GM23338 (cell line): ENCODE results near the gene CNPY3. TPM values are rescaled to one million over a fixed set of nuclear protein-coding genes. Genes with fewer than 3 reads are reported as not detected.

Experiments used
- ATAC-seq: fragments of 200-7000 bp; cut with Tn5 transposase; 3 replicates; pipeline ENCODE4 v1.9.1; 2020
- DNase-seq: peaks from one replicate; pipeline ENCODE4 v3.0.0-alpha.2; 2015; ENCODE audit warnings: low spot score
- H2AFZ ChIP-seq: fragments of 200-600 bp; sonication (generic); 2 replicates; pipeline ENCODE4 v1.8.0; 2016; ENCODE audit warnings: antibody characterized with exemption, mild to moderate bottlenecking, moderate library complexity
- H3F3A ChIP-seq: fragments of 200-600 bp; sonication (generic); replicated peaks from 2 replicates; pipeline ENCODE4 v1.8.0; 2017; ENCODE audit warnings: antibody characterized with exemption, mixed run types, low read depth
- H3K27ac ChIP-seq: fragments of 200-600 bp; sonication (generic); 2 replicates; pipeline ENCODE4 v1.6.1; 2016; ENCODE audit warnings: low read depth
- H3K27me3 ChIP-seq: fragments of 200-600 bp; sonication (generic); 2 replicates; pipeline ENCODE4 v1.8.0; 2016; ENCODE audit warnings: mild to moderate bottlenecking, mixed run types, moderate library complexity; ENCODE audit not compliant: insufficient read depth
- H3K36me3 ChIP-seq: fragments of 200-600 bp; sonication (generic); 2 replicates; pipeline ENCODE4 v1.8.0; 2016; ENCODE audit warnings: mild to moderate bottlenecking; ENCODE audit not compliant: insufficient read depth
- H3K4me1 ChIP-seq: fragments of 200-600 bp; sonication (generic); 2 replicates; pipeline ENCODE4 v1.8.0; 2016; ENCODE audit warnings: mild to moderate bottlenecking, moderate library complexity; ENCODE audit not compliant: insufficient read depth
- H3K4me2 ChIP-seq: fragments of 200-600 bp; sonication (generic); 2 replicates; pipeline ENCODE4 v1.7.1; 2017; ENCODE audit warnings: mixed run types
- H3K4me3 ChIP-seq: fragments of 200-600 bp; sonication (generic); 2 replicates; pipeline ENCODE4 v1.6.1; 2016; ENCODE audit warnings: mixed run types
- H3K79me2 ChIP-seq: fragments of 200-600 bp; sonication (generic); replicated peaks from 2 replicates; pipeline ENCODE4 v1.8.0; 2017; ENCODE audit warnings: mild to moderate bottlenecking; ENCODE audit not compliant: insufficient read depth
- H3K9me2 ChIP-seq: fragments of 200-600 bp; sonication (generic); 2 replicates; pipeline ENCODE4 v1.8.0; 2017; ENCODE audit not compliant: insufficient read depth
- H4K20me1 ChIP-seq: fragments of 200-600 bp; sonication (generic); replicated peaks from 2 replicates; pipeline ENCODE4 v1.8.0; 2017; ENCODE audit warnings: mild to moderate bottlenecking; ENCODE audit not compliant: insufficient read depth
- H3K27ac Mint-ChIP-seq: 2 replicates; pipeline ENCODE4 v1.8.0; 2020; ENCODE audit warnings: inconsistent platforms, mild to moderate bottlenecking, moderate library complexity, mixed read lengths
- H3K27me3 Mint-ChIP-seq: 3 replicates; pipeline ENCODE4 v1.8.0; 2022; ENCODE audit warnings: low read depth, mild to moderate bottlenecking, moderate library complexity, mixed read lengths, inconsistent platforms; ENCODE audit not compliant: insufficient read depth, poor library complexity
- H3K36me3 Mint-ChIP-seq: 3 replicates; pipeline ENCODE4 v1.8.0; 2021; ENCODE audit warnings: low read depth, mild to moderate bottlenecking, inconsistent platforms, moderate library complexity, mixed read lengths
- H3K4me1 Mint-ChIP-seq: 3 replicates; pipeline ENCODE4 v1.8.0; 2020; ENCODE audit warnings: mild to moderate bottlenecking, inconsistent platforms, mixed read lengths
- H3K4me3 Mint-ChIP-seq: 3 replicates; pipeline ENCODE4 v1.8.0; 2021; ENCODE audit warnings: moderate library complexity, mild to moderate bottlenecking, inconsistent platforms, mixed read lengths
- H3K9me3 Mint-ChIP-seq: 3 replicates; pipeline ENCODE4 v1.8.0; 2020; ENCODE audit warnings: moderate library complexity, mild to moderate bottlenecking, inconsistent platforms, mixed read lengths
- CREB1 ChIP-seq: fragments of 250-450 bp; sonication (Bioruptor Pico); IDR thresholded peaks from 2 replicates; pipeline ENCODE4 v1.5.0; 2020; ENCODE audit warnings: low read depth, mild to moderate bottlenecking, moderate library complexity
- CTCF ChIP-seq, 2 experiments: fragments of 200-600 bp in 1 of 2; sonication (generic) in 1 of 2; conservative IDR thresholded peaks; 2 replicates each; pipeline versions ENCODE4 v1.5.1 to v1.6.1; 2016 to 2017; ENCODE audit warnings: antibody characterized with exemption in 2 of 2, low read depth in 2 of 2, mild to moderate bottlenecking in 2 of 2, moderate library complexity in 1 of 2
- EZH2 ChIP-seq: fragments of 200-600 bp; sonication (generic); IDR thresholded peaks from one replicate; pipeline ENCODE4 v1.8.0; 2017; ENCODE audit warnings: antibody characterized with exemption, mild to moderate bottlenecking, low read depth; ENCODE audit not compliant: unreplicated experiment
- EZH2phosphoT487 ChIP-seq: fragments of 200-600 bp; sonication (generic); IDR thresholded peaks from one replicate; pipeline ENCODE4 v1.8.1; 2018; ENCODE audit warnings: antibody characterized with exemption; ENCODE audit not compliant: unreplicated experiment
- JUNB ChIP-seq: IDR thresholded peaks from one replicate; pipeline ENCODE4 v1.6.1; 2016; ENCODE audit warnings: antibody characterized with exemption; ENCODE audit not compliant: unreplicated experiment
- POLR2AphosphoS5 ChIP-seq: IDR thresholded peaks from 2 replicates; pipeline ENCODE4 v1.6.1; 2016; ENCODE audit warnings: antibody characterized with exemption, low read depth
- STAT1 ChIP-seq: IDR thresholded peaks from one replicate; pipeline ENCODE4 v1.6.1; 2016; ENCODE audit warnings: antibody characterized with exemption; ENCODE audit not compliant: unreplicated experiment
- ZNF114 ChIP-seq: fragments of 250-450 bp; sonication (Bioruptor Pico); IDR thresholded peaks from 2 replicates; pipeline ENCODE4 v1.5.0; 2020; ENCODE audit warnings: mild to moderate bottlenecking, moderate library complexity
- ZNF331 ChIP-seq: fragments of 250-450 bp; sonication (Bioruptor Pico); IDR thresholded peaks from 2 replicates; pipeline ENCODE4 v1.5.0; 2020; ENCODE audit warnings: low read depth, mild to moderate bottlenecking, moderate library complexity
- polyA plus RNA-seq: library from polyadenylated mRNA; unstranded; fragments of >200 nt; fragmentation: Nextera tagmentation; extraction: Ambion mirVana; gene quantifications from 2 replicates; pipeline ENCODE4 v1.2.1, GENCODE V29; 2016
- total RNA-seq: library from RNA; depleted of rRNA; stranded (reverse); fragments of >200 nt; shearing (Covaris generic); gene quantifications from 2 replicates; pipeline ENCODE4 v1.2.3, GENCODE V29; 2014
- TF ChIP-seq, protein P1 (sequence below): IDR thresholded peaks from one replicate; pipeline ENCODE4 v1.6.1; 2018; ENCODE audit warnings: antibody characterized with exemption; ENCODE audit not compliant: unreplicated experiment
- TF ChIP-seq, protein P2 (sequence below): IDR thresholded peaks from 2 replicates; pipeline ENCODE4 v1.6.1; 2016; ENCODE audit warnings: antibody characterized with exemption
- TF ChIP-seq, protein P3 (sequence below): fragments of 250-450 bp; sonication (Bioruptor Pico); IDR thresholded peaks from 2 replicates; pipeline ENCODE4 v1.5.0; 2020; ENCODE audit warnings: mild to moderate bottlenecking, moderate library complexity

CNPY3 gene
- total and polyA plus RNA-seq, 2 experiments from 2014 or later, result 67.0 to 74.5 TPM

DNA sequence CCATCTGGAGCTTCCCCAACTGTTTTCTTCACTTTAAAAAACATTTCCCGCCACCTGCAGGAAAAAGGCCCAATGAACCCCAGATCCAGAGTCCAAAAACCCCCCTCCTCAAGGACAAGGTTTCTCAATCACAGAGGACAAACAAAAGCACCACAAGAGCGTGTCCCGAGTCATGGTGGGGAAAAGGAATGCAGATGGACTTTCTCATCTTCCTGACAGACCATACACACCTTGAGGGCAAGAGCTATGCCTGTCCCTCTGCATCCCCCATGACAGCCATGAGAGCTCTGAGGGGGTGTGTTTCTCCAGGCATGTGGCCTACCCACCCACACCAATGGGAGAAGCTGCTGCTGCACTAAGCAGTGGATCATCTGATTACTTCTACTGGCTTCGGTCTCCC, 40.7 kb downstream of the CNPY3 start:
- no peak overlapping the region for H3K4me3 Mint-ChIP-seq
- peaks cover 6% of the 10 kb centered on the region for H3K27me3 Mint-ChIP-seq
- H3K79me2 ChIP-seq, result no peaks in the 10 kb centered on the region
- no peaks in the 10 kb centered on the region for H3K27me3 ChIP-seq
- no peaks in the 10 kb centered on the region for H3K36me3 ChIP-seq
- no peaks in the 10 kb centered on the region for H3K9me3 Mint-ChIP-seq
- no peak overlapping the region for H3K4me2 ChIP-seq
- no peaks in the 10 kb centered on the region for H3K4me1 ChIP-seq
- H3F3A ChIP-seq, result no peaks in the 10 kb centered on the region
- H3K27ac Mint-ChIP-seq, result peak overlapping the region; percentile 52; the same call in 1 of the 2 replicates
- H3K9me2 ChIP-seq, result no peaks in the 10 kb centered on the region
- H3K4me1 Mint-ChIP-seq, result peaks cover 6% of the 10 kb centered on the region; the same call in 2 of the 3 replicates
- no peaks in the 10 kb centered on the region for H4K20me1 ChIP-seq
- H3K27ac ChIP-seq, result no peak overlapping the region
- DNase-seq (no peak), ATAC-seq (no peak)
- H3K36me3 Mint-ChIP-seq, result 0 out of 3 replicates have a peak, but pooled peaks cover 4% of the 10 kb centered on the region
- no peak overlapping the region for H3K4me3 ChIP-seq
- TF ChIP-seq POLR2AphosphoS5 (no peak), CREB1 (CRISPR knock-in tag) (no peak), ZNF331 (no peak), EZH2phosphoT487 (no peak), JUNB (no peak), ZNF114 (CRISPR knock-in tag) (no peak), STAT1 (no peak), EZH2 (no peak), CTCF (conservative IDR thresholded peaks at IDR 0.05; ENCODE audit: low read depth in 2 of 2) (no peak)
- TF ChIP-seq, protein P1, sequence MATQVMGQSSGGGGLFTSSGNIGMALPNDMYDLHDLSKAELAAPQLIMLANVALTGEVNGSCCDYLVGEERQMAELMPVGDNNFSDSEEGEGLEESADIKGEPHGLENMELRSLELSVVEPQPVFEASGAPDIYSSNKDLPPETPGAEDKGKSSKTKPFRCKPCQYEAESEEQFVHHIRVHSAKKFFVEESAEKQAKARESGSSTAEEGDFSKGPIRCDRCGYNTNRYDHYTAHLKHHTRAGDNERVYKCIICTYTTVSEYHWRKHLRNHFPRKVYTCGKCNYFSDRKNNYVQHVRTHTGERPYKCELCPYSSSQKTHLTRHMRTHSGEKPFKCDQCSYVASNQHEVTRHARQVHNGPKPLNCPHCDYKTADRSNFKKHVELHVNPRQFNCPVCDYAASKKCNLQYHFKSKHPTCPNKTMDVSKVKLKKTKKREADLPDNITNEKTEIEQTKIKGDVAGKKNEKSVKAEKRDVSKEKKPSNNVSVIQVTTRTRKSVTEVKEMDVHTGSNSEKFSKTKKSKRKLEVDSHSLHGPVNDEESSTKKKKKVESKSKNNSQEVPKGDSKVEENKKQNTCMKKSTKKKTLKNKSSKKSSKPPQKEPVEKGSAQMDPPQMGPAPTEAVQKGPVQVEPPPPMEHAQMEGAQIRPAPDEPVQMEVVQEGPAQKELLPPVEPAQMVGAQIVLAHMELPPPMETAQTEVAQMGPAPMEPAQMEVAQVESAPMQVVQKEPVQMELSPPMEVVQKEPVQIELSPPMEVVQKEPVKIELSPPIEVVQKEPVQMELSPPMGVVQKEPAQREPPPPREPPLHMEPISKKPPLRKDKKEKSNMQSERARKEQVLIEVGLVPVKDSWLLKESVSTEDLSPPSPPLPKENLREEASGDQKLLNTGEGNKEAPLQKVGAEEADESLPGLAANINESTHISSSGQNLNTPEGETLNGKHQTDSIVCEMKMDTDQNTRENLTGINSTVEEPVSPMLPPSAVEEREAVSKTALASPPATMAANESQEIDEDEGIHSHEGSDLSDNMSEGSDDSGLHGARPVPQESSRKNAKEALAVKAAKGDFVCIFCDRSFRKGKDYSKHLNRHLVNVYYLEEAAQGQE, result no peak
- TF ChIP-seq, protein P2, sequence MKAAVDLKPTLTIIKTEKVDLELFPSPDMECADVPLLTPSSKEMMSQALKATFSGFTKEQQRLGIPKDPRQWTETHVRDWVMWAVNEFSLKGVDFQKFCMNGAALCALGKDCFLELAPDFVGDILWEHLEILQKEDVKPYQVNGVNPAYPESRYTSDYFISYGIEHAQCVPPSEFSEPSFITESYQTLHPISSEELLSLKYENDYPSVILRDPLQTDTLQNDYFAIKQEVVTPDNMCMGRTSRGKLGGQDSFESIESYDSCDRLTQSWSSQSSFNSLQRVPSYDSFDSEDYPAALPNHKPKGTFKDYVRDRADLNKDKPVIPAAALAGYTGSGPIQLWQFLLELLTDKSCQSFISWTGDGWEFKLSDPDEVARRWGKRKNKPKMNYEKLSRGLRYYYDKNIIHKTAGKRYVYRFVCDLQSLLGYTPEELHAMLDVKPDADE, result no peak
- TF ChIP-seq, protein P3, sequence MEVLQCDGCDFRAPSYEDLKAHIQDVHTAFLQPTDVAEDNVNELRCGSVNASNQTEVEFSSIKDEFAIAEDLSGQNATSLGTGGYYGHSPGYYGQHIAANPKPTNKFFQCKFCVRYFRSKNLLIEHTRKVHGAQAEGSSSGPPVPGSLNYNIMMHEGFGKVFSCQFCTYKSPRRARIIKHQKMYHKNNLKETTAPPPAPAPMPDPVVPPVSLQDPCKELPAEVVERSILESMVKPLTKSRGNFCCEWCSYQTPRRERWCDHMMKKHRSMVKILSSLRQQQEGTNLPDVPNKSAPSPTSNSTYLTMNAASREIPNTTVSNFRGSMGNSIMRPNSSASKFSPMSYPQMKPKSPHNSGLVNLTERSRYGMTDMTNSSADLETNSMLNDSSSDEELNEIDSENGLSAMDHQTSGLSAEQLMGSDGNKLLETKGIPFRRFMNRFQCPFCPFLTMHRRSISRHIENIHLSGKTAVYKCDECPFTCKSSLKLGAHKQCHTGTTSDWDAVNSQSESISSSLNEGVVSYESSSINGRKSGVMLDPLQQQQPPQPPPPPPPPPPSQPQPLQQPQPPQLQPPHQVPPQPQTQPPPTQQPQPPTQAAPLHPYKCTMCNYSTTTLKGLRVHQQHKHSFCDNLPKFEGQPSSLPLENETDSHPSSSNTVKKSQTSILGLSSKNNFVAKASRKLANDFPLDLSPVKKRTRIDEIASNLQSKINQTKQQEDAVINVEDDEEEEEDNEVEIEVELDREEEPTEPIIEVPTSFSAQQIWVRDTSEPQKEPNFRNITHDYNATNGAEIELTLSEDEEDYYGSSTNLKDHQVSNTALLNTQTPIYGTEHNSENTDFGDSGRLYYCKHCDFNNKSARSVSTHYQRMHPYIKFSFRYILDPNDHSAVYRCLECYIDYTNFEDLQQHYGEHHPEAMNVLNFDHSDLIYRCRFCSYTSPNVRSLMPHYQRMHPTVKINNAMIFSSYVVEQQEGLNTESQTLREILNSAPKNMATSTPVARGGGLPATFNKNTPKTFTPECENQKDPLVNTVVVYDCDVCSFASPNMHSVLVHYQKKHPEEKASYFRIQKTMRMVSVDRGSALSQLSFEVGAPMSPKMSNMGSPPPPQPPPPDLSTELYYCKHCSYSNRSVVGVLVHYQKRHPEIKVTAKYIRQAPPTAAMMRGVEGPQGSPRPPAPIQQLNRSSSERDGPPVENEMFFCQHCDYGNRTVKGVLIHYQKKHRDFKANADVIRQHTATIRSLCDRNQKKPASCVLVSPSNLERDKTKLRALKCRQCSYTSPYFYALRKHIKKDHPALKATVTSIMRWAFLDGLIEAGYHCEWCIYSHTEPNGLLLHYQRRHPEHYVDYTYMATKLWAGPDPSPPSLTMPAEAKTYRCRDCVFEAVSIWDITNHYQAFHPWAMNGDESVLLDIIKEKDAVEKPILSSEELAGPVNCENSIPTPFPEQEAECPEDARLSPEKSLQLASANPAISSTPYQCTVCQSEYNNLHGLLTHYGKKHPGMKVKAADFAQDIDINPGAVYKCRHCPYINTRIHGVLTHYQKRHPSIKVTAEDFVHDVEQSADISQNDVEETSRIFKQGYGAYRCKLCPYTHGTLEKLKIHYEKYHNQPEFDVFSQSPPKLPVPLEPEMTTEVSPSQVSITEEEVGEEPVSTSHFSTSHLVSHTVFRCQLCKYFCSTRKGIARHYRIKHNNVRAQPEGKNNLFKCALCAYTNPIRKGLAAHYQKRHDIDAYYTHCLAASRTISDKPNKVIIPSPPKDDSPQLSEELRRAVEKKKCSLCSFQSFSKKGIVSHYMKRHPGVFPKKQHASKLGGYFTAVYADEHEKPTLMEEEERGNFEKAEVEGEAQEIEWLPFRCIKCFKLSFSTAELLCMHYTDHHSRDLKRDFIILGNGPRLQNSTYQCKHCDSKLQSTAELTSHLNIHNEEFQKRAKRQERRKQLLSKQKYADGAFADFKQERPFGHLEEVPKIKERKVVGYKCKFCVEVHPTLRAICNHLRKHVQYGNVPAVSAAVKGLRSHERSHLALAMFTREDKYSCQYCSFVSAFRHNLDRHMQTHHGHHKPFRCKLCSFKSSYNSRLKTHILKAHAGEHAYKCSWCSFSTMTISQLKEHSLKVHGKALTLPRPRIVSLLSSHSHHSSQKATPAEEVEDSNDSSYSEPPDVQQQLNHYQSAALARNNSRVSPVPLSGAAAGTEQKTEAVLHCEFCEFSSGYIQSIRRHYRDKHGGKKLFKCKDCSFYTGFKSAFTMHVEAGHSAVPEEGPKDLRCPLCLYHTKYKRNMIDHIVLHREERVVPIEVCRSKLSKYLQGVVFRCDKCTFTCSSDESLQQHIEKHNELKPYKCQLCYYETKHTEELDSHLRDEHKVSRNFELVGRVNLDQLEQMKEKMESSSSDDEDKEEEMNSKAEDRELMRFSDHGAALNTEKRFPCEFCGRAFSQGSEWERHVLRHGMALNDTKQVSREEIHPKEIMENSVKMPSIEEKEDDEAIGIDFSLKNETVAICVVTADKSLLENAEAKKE (CRISPR knock-in tag), result no peak
- H2AFZ ChIP-seq, result no peak overlapping the region
